ENCODE results near the gene PTRH1.

DNA sequence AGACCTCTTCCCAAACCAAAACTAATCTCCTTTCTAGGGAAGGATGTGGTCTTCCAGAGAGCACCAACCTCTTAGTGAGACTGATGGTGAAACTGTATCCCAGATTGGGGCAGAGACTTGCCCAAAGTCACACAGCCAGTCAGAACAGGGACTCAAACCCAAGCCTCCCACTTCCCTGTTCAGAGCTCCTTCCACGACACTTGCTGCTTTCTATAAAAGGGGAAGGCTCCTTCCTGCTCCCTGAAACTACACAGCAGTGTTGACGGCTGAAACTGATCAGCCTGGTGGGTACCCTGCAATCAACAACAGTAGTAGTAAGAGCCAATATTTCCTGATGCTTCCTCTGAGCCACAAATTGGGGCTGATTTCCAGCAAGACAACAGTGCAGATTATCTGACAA lies 18.2 kb upstream of the PTRH1 start:
- TF ChIP-seq, protein P1, sequence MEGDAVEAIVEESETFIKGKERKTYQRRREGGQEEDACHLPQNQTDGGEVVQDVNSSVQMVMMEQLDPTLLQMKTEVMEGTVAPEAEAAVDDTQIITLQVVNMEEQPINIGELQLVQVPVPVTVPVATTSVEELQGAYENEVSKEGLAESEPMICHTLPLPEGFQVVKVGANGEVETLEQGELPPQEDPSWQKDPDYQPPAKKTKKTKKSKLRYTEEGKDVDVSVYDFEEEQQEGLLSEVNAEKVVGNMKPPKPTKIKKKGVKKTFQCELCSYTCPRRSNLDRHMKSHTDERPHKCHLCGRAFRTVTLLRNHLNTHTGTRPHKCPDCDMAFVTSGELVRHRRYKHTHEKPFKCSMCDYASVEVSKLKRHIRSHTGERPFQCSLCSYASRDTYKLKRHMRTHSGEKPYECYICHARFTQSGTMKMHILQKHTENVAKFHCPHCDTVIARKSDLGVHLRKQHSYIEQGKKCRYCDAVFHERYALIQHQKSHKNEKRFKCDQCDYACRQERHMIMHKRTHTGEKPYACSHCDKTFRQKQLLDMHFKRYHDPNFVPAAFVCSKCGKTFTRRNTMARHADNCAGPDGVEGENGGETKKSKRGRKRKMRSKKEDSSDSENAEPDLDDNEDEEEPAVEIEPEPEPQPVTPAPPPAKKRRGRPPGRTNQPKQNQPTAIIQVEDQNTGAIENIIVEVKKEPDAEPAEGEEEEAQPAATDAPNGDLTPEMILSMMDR (IDR thresholded peaks at IDR 0.05): no peak
- TF ChIP-seq POLR2A (IDR thresholded peaks at IDR 0.05): no peak
